Measurements from ENCODE around the gene MARK3. TPM values are rescaled to one million over a fixed set of nuclear protein-coding genes. Genes with fewer than 3 reads are reported as not detected.

The MARK3 gene
- total RNA-seq, 1 donor from 2014 or later: 59.5 TPM

GRCh38 chr14:103392572-103392971, 7.4 kb downstream of the MARK3 start:
- Histone ChIP-seq H3K9me3 (ENCODE audit: control insufficient read depth in 3 of 3, low read length in 3 of 3) (no peaks in the 10 kb centered on the region), H3K4me3 (ENCODE audit: low read length in 3 of 3) (no peak overlapping the region), H3K27me3 (ENCODE audit: control insufficient read depth in 3 of 3, insufficient read depth in 3 of 3, low read length in 3 of 3) (no peaks in the 10 kb centered on the region), H3K36me3 (ENCODE audit: control insufficient read depth in 3 of 3, insufficient read depth in 3 of 3, low read length in 3 of 3) (no peaks in the 10 kb centered on the region), H3K27ac (ENCODE audit: low read depth, low read length) (no peak overlapping the region), H3K9ac (ENCODE audit: low read depth in 1 of 3, low read length in 3 of 3) (no peak overlapping the region), H3K4me1 (ENCODE audit: control insufficient read depth in 3 of 3, insufficient read depth in 3 of 3, low read length in 3 of 3) (peaks cover 38 to 48% (median 40%) of the 10 kb centered on the region in 3 donors)

- no peaks in the 10 kb centered on the region for H3K27me3 ChIP-seq (ENCODE audit: control insufficient read depth in 3 of 3, insufficient read depth in 3 of 3, low read length in 3 of 3)
- H3K27ac ChIP-seq (ENCODE audit: low read depth, low read length): peak overlapping the region; percentile 37
- no peak overlapping the region for H3K4me3 ChIP-seq (ENCODE audit: low read length in 3 of 3)
- H3K36me3 ChIP-seq (ENCODE audit: control insufficient read depth in 3 of 3, insufficient read depth in 3 of 3, low read length in 3 of 3): no peaks in the 10 kb centered on the region
- peaks cover 37 to 47% (median 39%) of the 10 kb centered on the region in 3 donors for H3K4me1 ChIP-seq (ENCODE audit: control insufficient read depth in 3 of 3, insufficient read depth in 3 of 3, low read length in 3 of 3)
- peak overlapping the region in 1 of 3 donors; percentile 20 for H3K9ac ChIP-seq (ENCODE audit: low read depth in 1 of 3, low read length in 3 of 3)
- H3K9me3 ChIP-seq (ENCODE audit: control insufficient read depth in 3 of 3, low read length in 3 of 3): no peaks in the 10 kb centered on the region
Measured at GRCh38 chr14:103393070-103393469, 7.9 kb downstream of the MARK3 start.

GRCh38 chr14:103393676-103394626, 8.7 kb downstream of the MARK3 start:
- no peaks in the 10 kb centered on the region for H3K36me3 ChIP-seq (ENCODE audit: control insufficient read depth in 3 of 3, insufficient read depth in 3 of 3, low read length in 3 of 3)
- no peaks in the 10 kb centered on the region for H3K27me3 ChIP-seq (ENCODE audit: control insufficient read depth in 3 of 3, insufficient read depth in 3 of 3, low read length in 3 of 3)
- peak overlapping the region; percentile 51 for H3K27ac ChIP-seq (ENCODE audit: low read depth, low read length)
- peak overlapping the region in 1 of 3 donors; percentile 41 for H3K9ac ChIP-seq (ENCODE audit: low read depth in 1 of 3, low read length in 3 of 3)
- no peaks in the 10 kb centered on the region for H3K9me3 ChIP-seq (ENCODE audit: control insufficient read depth in 3 of 3, low read length in 3 of 3)
- H3K4me3 ChIP-seq (ENCODE audit: low read length in 3 of 3): no peak overlapping the region
- H3K4me1 ChIP-seq (ENCODE audit: control insufficient read depth in 3 of 3, insufficient read depth in 3 of 3, low read length in 3 of 3): peaks cover 35 to 43% (median 40%) of the 10 kb centered on the region in 3 donors

- Histone ChIP-seq H3K9me3 (ENCODE audit: control insufficient read depth in 3 of 3, low read length in 3 of 3) (no peaks in the 10 kb centered on the region), H3K36me3 (ENCODE audit: control insufficient read depth in 3 of 3, insufficient read depth in 3 of 3, low read length in 3 of 3) (no peaks in the 10 kb centered on the region), H3K4me1 (ENCODE audit: control insufficient read depth in 3 of 3, insufficient read depth in 3 of 3, low read length in 3 of 3) (peaks cover 40 to 49% (median 45%) of the 10 kb centered on the region in 3 donors), H3K4me3 (ENCODE audit: low read length in 3 of 3) (no peak overlapping the region), H3K9ac (ENCODE audit: low read depth in 1 of 3, low read length in 3 of 3) (no peak overlapping the region), H3K27ac (ENCODE audit: low read depth, low read length) (peak overlapping the region; percentile 8), H3K27me3 (ENCODE audit: control insufficient read depth in 3 of 3, insufficient read depth in 3 of 3, low read length in 3 of 3) (no peaks in the 10 kb centered on the region)
Measured at GRCh38 chr14:103395244-103395643, 10.0 kb downstream of the MARK3 start.

- Histone ChIP-seq H3K27ac (ENCODE audit: low read depth, low read length) (no peak overlapping the region), H3K4me1 (ENCODE audit: control insufficient read depth in 3 of 3, insufficient read depth in 3 of 3, low read length in 3 of 3) (peaks cover 43 to 57% (median 52%) of the 10 kb centered on the region in 3 donors)
Measured at GRCh38 chr14:103396463-103396862, 11.2 kb downstream of the MARK3 start.

GRCh38 chr14:103398427-103399195, 13.4 kb downstream of the MARK3 start:
- Histone ChIP-seq H3K4me1 (ENCODE audit: control insufficient read depth in 3 of 3, insufficient read depth in 3 of 3, low read length in 3 of 3) (peaks cover 46 to 66% (median 59%) of the 10 kb centered on the region in 3 donors), H3K4me3 (ENCODE audit: low read length in 3 of 3) (peak overlapping the region in 2 of 3 donors; percentile 10 to 42), H3K27me3 (ENCODE audit: control insufficient read depth in 3 of 3, insufficient read depth in 3 of 3, low read length in 3 of 3) (no peaks in the 10 kb centered on the region), H3K9ac (ENCODE audit: low read depth in 1 of 3, low read length in 3 of 3) (peak overlapping the region in 2 of 3 donors; percentile 18 to 40), H3K27ac (ENCODE audit: low read depth, low read length) (peak overlapping the region; percentile 71), H3K36me3 (ENCODE audit: control insufficient read depth in 3 of 3, insufficient read depth in 3 of 3, low read length in 3 of 3) (no peaks in the 10 kb centered on the region), H3K9me3 (ENCODE audit: control insufficient read depth in 3 of 3, low read length in 3 of 3) (no peaks in the 10 kb centered on the region)

More at GRCh38 chr14:103396463-103396862, 11.2 kb downstream of the MARK3 start:
- H3K27me3 ChIP-seq (ENCODE audit: control insufficient read depth in 3 of 3, insufficient read depth in 3 of 3, low read length in 3 of 3): no peaks in the 10 kb centered on the region
- H3K9me3 ChIP-seq (ENCODE audit: control insufficient read depth in 3 of 3, low read length in 3 of 3): no peaks in the 10 kb centered on the region
- H3K9ac ChIP-seq (ENCODE audit: low read depth in 1 of 3, low read length in 3 of 3): no peak overlapping the region
- no peaks in the 10 kb centered on the region for H3K36me3 ChIP-seq (ENCODE audit: control insufficient read depth in 3 of 3, insufficient read depth in 3 of 3, low read length in 3 of 3)
- no peak overlapping the region for H3K4me3 ChIP-seq (ENCODE audit: low read length in 3 of 3)

GRCh38 chr14:103400537-103400936, 15.3 kb downstream of the MARK3 start:
- Histone ChIP-seq H3K27ac (ENCODE audit: low read depth, low read length) (no peak overlapping the region), H3K27me3 (ENCODE audit: control insufficient read depth in 3 of 3, insufficient read depth in 3 of 3, low read length in 3 of 3) (no peaks in the 10 kb centered on the region), H3K4me3 (ENCODE audit: low read length in 3 of 3) (no peak overlapping the region), H3K9me3 (ENCODE audit: control insufficient read depth in 3 of 3, low read length in 3 of 3) (no peaks in the 10 kb centered on the region), H3K36me3 (ENCODE audit: control insufficient read depth in 3 of 3, insufficient read depth in 3 of 3, low read length in 3 of 3) (peaks cover 0 to 3% (median 0%) of the 10 kb centered on the region in 3 donors), H3K9ac (ENCODE audit: low read depth in 1 of 3, low read length in 3 of 3) (no peak overlapping the region), H3K4me1 (ENCODE audit: control insufficient read depth in 3 of 3, insufficient read depth in 3 of 3, low read length in 3 of 3) (peaks cover 39 to 60% (median 53%) of the 10 kb centered on the region in 3 donors)

GRCh38 chr14:103401223-103402214, 16.3 kb downstream of the MARK3 start:
- Histone ChIP-seq H3K27ac (ENCODE audit: low read depth, low read length) (peak overlapping the region; percentile 69), H3K9ac (ENCODE audit: low read depth in 1 of 3, low read length in 3 of 3) (peak overlapping the region in 1 of 3 donors; percentile 38), H3K4me3 (ENCODE audit: low read length in 3 of 3) (peak overlapping the region; percentile 1 to 41 (median 11)), H3K27me3 (ENCODE audit: control insufficient read depth in 3 of 3, insufficient read depth in 3 of 3, low read length in 3 of 3) (no peaks in the 10 kb centered on the region), H3K4me1 (ENCODE audit: control insufficient read depth in 3 of 3, insufficient read depth in 3 of 3, low read length in 3 of 3) (peaks cover 34 to 52% (median 49%) of the 10 kb centered on the region in 3 donors), H3K9me3 (ENCODE audit: control insufficient read depth in 3 of 3, low read length in 3 of 3) (no peaks in the 10 kb centered on the region), H3K36me3 (ENCODE audit: control insufficient read depth in 3 of 3, insufficient read depth in 3 of 3, low read length in 3 of 3) (peaks cover 0 to 3% (median 0%) of the 10 kb centered on the region in 3 donors)

- no peaks in the 10 kb centered on the region for H3K27me3 ChIP-seq (ENCODE audit: control insufficient read depth in 3 of 3, insufficient read depth in 3 of 3, low read length in 3 of 3)
- no peaks in the 10 kb centered on the region for H3K9me3 ChIP-seq (ENCODE audit: control insufficient read depth in 3 of 3, low read length in 3 of 3)
- H3K9ac ChIP-seq (ENCODE audit: low read depth in 1 of 3, low read length in 3 of 3): no peak overlapping the region
- no peak overlapping the region for H3K4me3 ChIP-seq (ENCODE audit: low read length in 3 of 3)
- peak overlapping the region; percentile 69 for H3K27ac ChIP-seq (ENCODE audit: low read depth, low read length)
- peaks cover 34 to 49% (median 49%) of the 10 kb centered on the region in 3 donors for H3K4me1 ChIP-seq (ENCODE audit: control insufficient read depth in 3 of 3, insufficient read depth in 3 of 3, low read length in 3 of 3)
- H3K36me3 ChIP-seq (ENCODE audit: control insufficient read depth in 3 of 3, insufficient read depth in 3 of 3, low read length in 3 of 3): peaks cover 0 to 3% (median 0%) of the 10 kb centered on the region in 3 donors
Measured at GRCh38 chr14:103402695-103403094, 17.5 kb downstream of the MARK3 start.

Measured in skeletal muscle tissue (tissue), 4 donors.